Immature natural killer cell (primary cell): ENCODE results near the gene PAQR3. TPM values are rescaled to one million over a fixed set of nuclear protein-coding genes. Genes with fewer than 3 reads are reported as not detected.

ENCODE experiments used
- DNase-seq, 3 donors: peaks; one replicate each; pipeline ENCODE4 v3.0.0; 2022; ENCODE audit warnings: mixed read lengths in 1 of 3
- H3K27ac Mint-ChIP-seq, 6 donors: one replicate each; pipeline ENCODE4 v1.8.0; 2020; ENCODE audit warnings: mixed read lengths in 6 of 6, mild to moderate bottlenecking in 5 of 6, inconsistent platforms in 4 of 6, moderate library complexity in 3 of 6
- H3K27me3 Mint-ChIP-seq, 3 donors: one replicate each; pipeline ENCODE4 v1.8.0; 2020 to 2021; ENCODE audit warnings: low read depth in 3 of 3, mild to moderate bottlenecking in 3 of 3, mixed read lengths in 3 of 3, moderate library complexity in 3 of 3, inconsistent platforms in 1 of 3
- H3K36me3 Mint-ChIP-seq, 3 donors: one replicate each; pipeline ENCODE4 v1.8.0; 2020; ENCODE audit warnings: mixed read lengths in 3 of 3, inconsistent platforms in 2 of 3, mild to moderate bottlenecking in 2 of 3
- H3K4me1 Mint-ChIP-seq, 2 donors: one replicate each; pipeline ENCODE4 v1.8.0; 2020; ENCODE audit warnings: inconsistent platforms in 2 of 2, mild to moderate bottlenecking in 2 of 2, mixed read lengths in 2 of 2, moderate library complexity in 1 of 2
- H3K4me3 Mint-ChIP-seq, 5 donors: one replicate each; pipeline ENCODE4 v1.8.0; 2020; ENCODE audit warnings: mild to moderate bottlenecking in 5 of 5, mixed read lengths in 5 of 5, inconsistent platforms in 3 of 5, moderate library complexity in 3 of 5
- H3K9me3 Mint-ChIP-seq, 6 donors: one replicate each; pipeline ENCODE4 v1.8.0; 2020; ENCODE audit warnings: mild to moderate bottlenecking in 6 of 6, mixed read lengths in 6 of 6, inconsistent platforms in 4 of 6, moderate library complexity in 3 of 6
- polyA plus RNA-seq, 3 donors: library from polyadenylated mRNA; unstranded; fragments of 300-500 nt; fragmentation: Illumina TruSeq; gene quantifications; one replicate each; pipeline ENCODE4 v1.2.3, GENCODE V29; 2021

The PAQR3 gene
- polyA plus RNA-seq, 3 donors from 2014 or later = 3.5 to 6.1 (median 5.9) TPM

GRCh38 chr4:78863991-78864390 lies 75.2 kb downstream of the PAQR3 start:
- Mint-ChIP-seq H3K9me3 (no peaks in the 10 kb centered on the region), H3K27me3 (no peaks in the 10 kb centered on the region), H3K27ac (no peak overlapping the region), H3K4me3 (no peak overlapping the region), H3K36me3 (peaks cover 6 to 19% (median 8%) of the 10 kb centered on the region in 3 donors), H3K4me1 (peaks cover 0 to 6% of the 10 kb centered on the region in 2 donors)
- no peak for DNase-seq

GRCh38 chr4:78863254-78863869 lies 75.9 kb downstream of the PAQR3 start:
- Mint-ChIP-seq H3K4me1 (peaks cover 0 to 6% of the 10 kb centered on the region in 2 donors), H3K27ac (no peak overlapping the region), H3K9me3 (no peaks in the 10 kb centered on the region), H3K4me3 (no peak overlapping the region), H3K27me3 (no peaks in the 10 kb centered on the region), H3K36me3 (peaks cover 5 to 17% (median 8%) of the 10 kb centered on the region in 3 donors)
- no peak for DNase-seq

- Mint-ChIP-seq H3K27ac (no peak overlapping the region), H3K4me3 (no peak overlapping the region), H3K27me3 (no peaks in the 10 kb centered on the region), H3K4me1 (peaks cover 0 to 6% of the 10 kb centered on the region in 2 donors), H3K36me3 (peaks cover 0 to 11% (median 4%) of the 10 kb centered on the region in 3 donors), H3K9me3 (no peaks in the 10 kb centered on the region)
- DNase-seq = no peak
These were observed 76.9 kb downstream of the PAQR3 start for GRCh38 chr4:78862314-78862737.

Other genes starting within 250 kb of the PAQR3 start
- gene BMP2K, start 163.1 kb downstream of the PAQR3 start, polyA plus RNA-seq = 1 to 10 TPM in 2 of 3 donors, under 1 TPM in 1; 0.93 to 3.0 (median 1.3) TPM